Activated T-cell treated with anti-CD3 and anti-CD28 coated beads, Interleukin-2, amount 50 U/mL, for 72 hours (primary cell): ENCODE measurements around the gene TYW1. TPM values are rescaled to one million over a fixed set of nuclear protein-coding genes. Genes with fewer than 3 reads are reported as not detected.
"Not testable (repeated sequence)": the region's sequence is repeated elsewhere in the genome, so short reads cannot be mapped to it uniquely, and the experiment has no call there.

Source experiments
- ATAC-seq, 2 donors: fragments of 150-1000 bp; cut with Tn5 transposase; replicated peaks in 1 of 2; 2 replicates each; pipeline ENCODE4 v1.10.0; 2021; ENCODE audit warnings: moderate library complexity in 2 of 2, mild to moderate bottlenecking in 1 of 2
- DNase-seq, 2 donors: peaks; one replicate each; pipeline ENCODE4 v3.0.0; 2021 to 2022; ENCODE audit warnings: mixed read lengths in 1 of 2
- H3K27ac Mint-ChIP-seq: one replicate; pipeline ENCODE4 v1.8.0; 2022; ENCODE audit warnings: mild to moderate bottlenecking, moderate library complexity, mixed read lengths
- H3K27me3 Mint-ChIP-seq: one replicate; pipeline ENCODE4 v1.8.0; 2022; ENCODE audit warnings: low read depth, mixed read lengths
- H3K36me3 Mint-ChIP-seq, 2 donors: one replicate each; pipeline ENCODE4 v1.8.0; 2022; ENCODE audit warnings: mixed read lengths in 2 of 2, mild to moderate bottlenecking in 1 of 2; ENCODE audit not compliant: insufficient read depth in 2 of 2
- H3K4me1 Mint-ChIP-seq: one replicate; pipeline ENCODE4 v1.8.0; 2022; ENCODE audit warnings: low read depth, mixed read lengths
- H3K4me3 Mint-ChIP-seq, 2 donors: one replicate each; pipeline ENCODE4 v1.8.0; 2022; ENCODE audit warnings: mild to moderate bottlenecking in 2 of 2, mixed read lengths in 2 of 2, moderate library complexity in 2 of 2
- H3K9me3 Mint-ChIP-seq, 2 donors: one replicate each; pipeline ENCODE4 v1.8.0; 2022; ENCODE audit warnings: mixed read lengths in 2 of 2
- total RNA-seq, 2 donors: library from RNA; stranded (reverse); gene quantifications; one replicate each; pipeline ENCODE4 v1.2.3, GENCODE V29; 2022

TYW1 gene
- total RNA-seq, 2 donors from 2014 or later: 17.1 to 21.8 TPM

DNA sequence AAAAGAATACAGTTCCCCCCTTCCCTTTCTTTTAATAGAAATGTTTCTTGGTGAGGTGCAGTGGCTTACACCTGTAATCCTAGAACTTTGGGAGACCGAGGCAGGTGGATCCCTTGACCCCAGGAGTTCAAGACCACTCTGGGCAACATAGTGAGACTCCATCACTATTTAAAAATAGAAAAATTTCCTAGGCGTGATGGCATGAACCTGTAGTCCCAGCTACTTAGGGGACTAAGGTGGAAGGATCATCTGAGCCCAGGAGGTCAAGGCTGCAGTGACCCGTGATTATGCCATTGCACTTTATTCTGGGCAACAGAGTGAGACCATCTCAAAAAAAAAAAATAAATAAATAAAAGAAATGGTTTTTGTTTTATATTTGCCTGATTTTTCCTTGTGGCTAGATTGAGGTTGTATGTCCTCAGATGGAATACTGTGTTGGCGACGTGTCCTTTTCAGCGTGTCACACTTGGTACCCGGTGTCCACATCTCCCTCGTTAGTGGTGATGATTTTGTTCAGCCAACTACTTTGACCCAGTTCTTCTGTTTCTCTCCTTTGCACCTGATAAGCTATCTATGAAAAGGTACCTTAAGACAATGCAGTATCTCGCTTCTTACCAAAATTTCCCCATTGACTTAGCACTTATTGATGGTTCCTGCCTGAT is 202.4 kb downstream of the TYW1 start:
- H3K4me3 Mint-ChIP-seq, H3K9me3 Mint-ChIP-seq, H3K4me1 Mint-ChIP-seq, DNase-seq, H3K27ac Mint-ChIP-seq, H3K27me3 Mint-ChIP-seq, ATAC-seq: not testable (repeated sequence)
- H3K36me3 Mint-ChIP-seq: peaks cover 8 to 15% of the 10 kb centered on the region in 2 donors

GRCh38 chr7:67205772-67206171 is 209.1 kb downstream of the TYW1 start:
- not testable (repeated sequence) for H3K4me1 Mint-ChIP-seq, H3K27ac Mint-ChIP-seq, ATAC-seq, H3K27me3 Mint-ChIP-seq, DNase-seq, H3K4me3 Mint-ChIP-seq, H3K9me3 Mint-ChIP-seq, H3K36me3 Mint-ChIP-seq

DNA sequence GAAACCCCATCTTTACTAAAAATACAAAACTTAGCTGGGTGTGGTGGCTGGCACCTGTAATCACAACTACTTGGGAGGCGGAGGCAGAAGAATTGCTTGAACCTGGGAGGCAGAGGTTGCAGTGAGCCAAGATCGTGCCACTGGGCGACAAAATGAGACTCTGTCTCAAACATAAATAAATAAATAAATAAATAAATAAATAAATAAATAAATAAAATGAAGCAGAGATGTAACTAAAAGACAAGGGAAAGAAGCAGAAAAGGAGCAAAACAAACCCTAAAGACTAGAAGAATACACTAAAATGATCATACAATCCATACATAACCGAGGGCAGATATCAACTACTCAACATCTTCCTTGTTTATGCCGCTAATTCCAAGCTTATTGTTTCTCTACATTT is 209.8 kb downstream of the TYW1 start:
- no peaks in the 10 kb centered on the region for H3K4me1 Mint-ChIP-seq
- H3K4me3 Mint-ChIP-seq: no peak overlapping the region
- no peaks in the 10 kb centered on the region for H3K27me3 Mint-ChIP-seq
- H3K27ac Mint-ChIP-seq: no peak overlapping the region
- peaks cover 0 to 4% of the 10 kb centered on the region in 2 donors for H3K9me3 Mint-ChIP-seq
- ATAC-seq (no peak), DNase-seq (no peak)
- peaks cover 4 to 9% of the 10 kb centered on the region in 2 donors for H3K36me3 Mint-ChIP-seq

DNA sequence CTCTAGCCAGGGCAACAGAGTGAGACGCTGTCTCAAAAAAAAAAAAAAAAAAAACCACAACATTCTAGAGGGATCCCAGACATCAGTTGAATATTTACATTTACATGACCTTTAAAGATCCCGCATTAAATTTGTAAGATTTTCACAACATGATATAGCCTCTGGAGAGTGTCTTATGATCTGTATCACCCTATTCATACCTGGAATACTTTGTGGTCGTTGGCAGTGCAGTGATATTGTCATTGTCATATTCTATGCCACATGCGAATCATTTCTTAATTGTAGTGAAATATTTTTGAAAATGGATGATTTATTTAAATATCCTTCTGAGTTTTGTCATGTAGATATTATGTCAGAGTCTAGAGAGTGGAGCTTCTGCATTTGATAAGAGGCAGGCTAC is 212.0 kb downstream of the TYW1 start:
- H3K27ac Mint-ChIP-seq, H3K27me3 Mint-ChIP-seq, H3K9me3 Mint-ChIP-seq, H3K4me3 Mint-ChIP-seq, DNase-seq, H3K4me1 Mint-ChIP-seq, ATAC-seq: not testable (repeated sequence)
- peaks cover 4 to 16% of the 10 kb centered on the region in 2 donors for H3K36me3 Mint-ChIP-seq

GRCh38 chr7:67209256-67209655 is 212.6 kb downstream of the TYW1 start:
- H3K27me3 Mint-ChIP-seq: no peaks in the 10 kb centered on the region
- peaks cover 0 to 4% of the 10 kb centered on the region in 2 donors for H3K9me3 Mint-ChIP-seq
- no peaks in the 10 kb centered on the region for H3K4me1 Mint-ChIP-seq
- H3K36me3 Mint-ChIP-seq: peaks cover 4 to 16% of the 10 kb centered on the region in 2 donors
- no peak overlapping the region for H3K4me3 Mint-ChIP-seq
- DNase-seq: no peak
- H3K27ac Mint-ChIP-seq: no peak overlapping the region
- no peak for ATAC-seq

DNA sequence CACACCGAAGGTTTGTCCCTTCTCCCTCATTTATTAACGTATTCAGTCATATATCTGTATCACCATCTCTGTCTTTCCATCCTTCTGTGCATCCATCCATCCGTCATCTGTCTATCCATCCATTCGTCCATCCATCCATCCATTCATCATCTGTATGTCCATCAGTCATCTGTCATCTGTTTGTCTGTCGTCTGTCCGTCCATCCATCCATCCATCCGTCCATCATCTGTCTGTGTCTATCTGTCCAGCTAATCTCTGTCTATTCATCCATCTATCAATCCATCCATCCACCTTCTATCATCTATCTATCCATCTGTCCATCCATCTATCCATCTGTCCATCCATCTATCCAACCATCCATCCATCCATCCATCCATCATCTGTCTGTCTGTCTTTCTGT is 213.9 kb downstream of the TYW1 start:
- no peak overlapping the region for H3K4me3 Mint-ChIP-seq
- no peaks in the 10 kb centered on the region for H3K4me1 Mint-ChIP-seq
- no peak overlapping the region for H3K27ac Mint-ChIP-seq
- H3K27me3 Mint-ChIP-seq: no peaks in the 10 kb centered on the region
- peaks cover 4 to 19% of the 10 kb centered on the region in 2 donors for H3K36me3 Mint-ChIP-seq
- no peak for ATAC-seq
- DNase-seq: no peak
- peaks cover 0 to 4% of the 10 kb centered on the region in 2 donors for H3K9me3 Mint-ChIP-seq

DNA sequence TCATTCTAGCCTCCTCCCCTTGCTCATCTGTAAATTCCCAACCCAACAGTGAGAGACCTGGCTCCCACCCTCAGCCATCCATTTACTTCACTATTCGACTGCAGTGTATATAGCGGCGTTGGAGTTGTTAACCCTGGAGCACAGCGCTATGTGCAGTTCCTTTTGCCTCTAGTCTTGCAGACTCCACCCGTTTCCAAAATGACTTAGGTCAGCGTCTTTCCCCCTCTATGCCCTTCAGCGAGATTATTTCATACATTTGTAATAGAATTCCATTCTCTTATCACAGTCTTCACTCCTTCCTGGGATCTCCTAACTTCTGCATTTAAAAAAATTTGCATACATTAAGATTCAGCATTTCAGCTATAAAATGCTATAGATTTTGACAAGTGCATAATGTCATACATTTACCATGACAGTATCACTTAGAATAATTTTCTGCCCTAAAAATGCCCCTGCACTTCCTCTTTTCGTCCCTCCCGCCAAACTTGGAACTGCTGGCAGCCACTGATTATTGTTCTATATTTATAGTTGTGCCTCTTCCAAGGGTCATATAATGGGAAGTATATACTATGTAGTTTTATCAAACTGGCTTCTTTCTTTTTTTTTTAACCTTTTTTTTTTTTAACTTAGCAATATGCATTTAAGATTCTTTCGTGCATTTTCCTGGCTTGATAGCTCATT is 215.2 kb downstream of the TYW1 start:
- H3K36me3 Mint-ChIP-seq: peaks cover 6 to 23% of the 10 kb centered on the region in 2 donors
- not testable (repeated sequence) for H3K4me1 Mint-ChIP-seq, H3K27me3 Mint-ChIP-seq, ATAC-seq, DNase-seq, H3K4me3 Mint-ChIP-seq, H3K9me3 Mint-ChIP-seq
- peak overlapping the region; percentile 62 for H3K27ac Mint-ChIP-seq

DNA sequence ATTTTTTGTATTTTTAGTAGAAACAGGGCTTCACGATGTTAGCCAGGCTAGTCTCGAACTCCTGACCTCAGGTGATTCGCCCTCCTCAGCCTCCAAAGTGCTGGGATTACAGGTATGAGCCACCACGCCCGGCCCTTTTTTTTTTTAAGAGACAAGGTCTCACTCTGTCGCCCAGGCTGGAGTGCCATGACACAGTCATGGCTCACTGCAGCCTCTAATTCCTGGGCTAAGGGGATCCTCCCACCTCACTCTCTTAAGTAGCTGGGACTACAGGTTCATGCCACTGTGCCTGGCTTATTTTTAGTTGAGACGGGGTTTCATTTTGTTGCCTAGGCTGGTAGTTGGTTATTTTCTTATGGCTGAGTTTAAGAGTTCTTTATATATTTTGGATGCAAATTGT is 216.4 kb downstream of the TYW1 start:
- H3K36me3 Mint-ChIP-seq: peaks cover 6 to 22% of the 10 kb centered on the region in 2 donors
- not testable (repeated sequence) for H3K4me3 Mint-ChIP-seq, H3K27me3 Mint-ChIP-seq, H3K4me1 Mint-ChIP-seq, ATAC-seq, DNase-seq, H3K27ac Mint-ChIP-seq, H3K9me3 Mint-ChIP-seq

DNA sequence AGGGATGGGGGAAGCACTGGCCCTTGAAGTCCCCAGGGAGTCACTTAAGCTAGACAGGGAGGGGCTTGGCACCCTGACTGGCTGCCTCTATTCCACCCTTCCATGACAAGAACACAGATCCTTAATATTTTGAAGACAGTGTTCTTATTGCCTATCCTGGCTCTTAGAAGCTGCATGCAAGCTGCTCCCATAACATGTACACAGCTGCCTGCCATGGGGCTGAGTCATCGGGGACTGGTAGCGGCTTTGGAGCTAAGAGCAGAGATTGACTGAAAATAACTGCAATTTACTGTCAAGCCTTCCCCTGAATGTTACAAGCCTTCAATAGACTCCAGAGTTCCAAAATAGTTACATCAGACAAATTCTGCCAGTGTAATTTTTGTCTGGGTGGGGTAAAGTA is 226.9 kb downstream of the TYW1 start:
- not testable (repeated sequence) for DNase-seq, ATAC-seq, H3K4me1 Mint-ChIP-seq, H3K4me3 Mint-ChIP-seq, H3K27ac Mint-ChIP-seq, H3K9me3 Mint-ChIP-seq, H3K27me3 Mint-ChIP-seq
- peaks cover 9 to 20% of the 10 kb centered on the region in 2 donors for H3K36me3 Mint-ChIP-seq

GRCh38 chr7:67226340-67226907 is 229.8 kb downstream of the TYW1 start:
- not testable (repeated sequence) for H3K9me3 Mint-ChIP-seq, H3K27me3 Mint-ChIP-seq, H3K4me1 Mint-ChIP-seq, H3K4me3 Mint-ChIP-seq
- DNase-seq (peak; percentile 9 to 29), ATAC-seq (peak; percentile 44 to 65)
- Mint-ChIP-seq H3K36me3 (peaks cover 9 to 16% of the 10 kb centered on the region in 2 donors), H3K27ac (peak overlapping the region; percentile 29)

DNA sequence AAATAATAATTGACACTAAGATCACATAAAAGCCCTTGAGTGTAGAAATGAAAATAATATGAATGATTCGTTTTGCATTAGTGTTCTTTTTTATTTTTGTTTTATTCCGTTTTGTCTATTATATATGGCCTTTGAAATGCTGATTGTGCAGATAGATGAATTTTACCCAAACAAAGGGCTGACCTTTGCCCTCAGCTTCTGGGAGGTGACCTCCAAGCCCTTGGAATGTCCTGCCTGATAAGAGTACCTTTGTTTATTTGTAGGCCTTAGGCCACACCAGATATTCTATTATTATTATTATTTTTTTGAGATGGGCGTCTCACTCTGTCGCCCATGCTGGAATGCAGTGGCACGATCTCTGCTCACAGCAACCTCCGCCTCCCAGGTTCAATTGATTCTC is 230.3 kb downstream of the TYW1 start:
- ATAC-seq, H3K27ac Mint-ChIP-seq, DNase-seq, H3K9me3 Mint-ChIP-seq, H3K4me3 Mint-ChIP-seq, H3K4me1 Mint-ChIP-seq, H3K27me3 Mint-ChIP-seq: not testable (repeated sequence)
- H3K36me3 Mint-ChIP-seq: peaks cover 9 to 16% of the 10 kb centered on the region in 2 donors

DNA sequence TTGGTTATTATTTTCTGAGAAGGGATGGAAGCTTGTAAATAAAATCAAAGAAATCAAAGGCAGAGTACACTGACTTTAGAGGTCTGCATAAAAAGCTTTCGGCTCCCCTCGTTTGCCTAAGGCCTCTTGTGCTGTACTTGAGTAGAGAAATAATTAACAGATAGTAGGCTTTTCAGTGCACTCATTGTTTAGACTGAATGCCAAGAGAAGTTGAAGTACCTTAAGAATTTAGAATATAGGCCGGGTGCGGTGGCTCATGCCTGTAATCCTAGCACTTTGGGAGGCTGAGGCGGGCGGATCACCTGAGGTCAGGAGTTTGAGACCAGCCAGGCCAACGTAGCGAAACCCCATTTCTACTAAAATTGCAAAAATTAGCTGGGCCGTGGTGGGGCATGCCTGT is 232.4 kb downstream of the TYW1 start:
- DNase-seq, H3K4me1 Mint-ChIP-seq, ATAC-seq, H3K36me3 Mint-ChIP-seq, H3K9me3 Mint-ChIP-seq, H3K27ac Mint-ChIP-seq, H3K4me3 Mint-ChIP-seq, H3K27me3 Mint-ChIP-seq: not testable (repeated sequence)

GRCh38 chr7:67230029-67230428 is 233.4 kb downstream of the TYW1 start:
- not testable (repeated sequence) for ATAC-seq, H3K27me3 Mint-ChIP-seq, DNase-seq, H3K4me3 Mint-ChIP-seq, H3K4me1 Mint-ChIP-seq, H3K9me3 Mint-ChIP-seq, H3K36me3 Mint-ChIP-seq, H3K27ac Mint-ChIP-seq
